ENCODE data around the gene SV2A.

SV2A gene

GRCh38 chr1:149931212-149931790, 13.7 kb upstream of the SV2A start:
- H3K4me3 ChIP-seq (replicated peaks in 1 of 2; ENCODE audit: low read depth in 2 of 2, low read length in 2 of 2) = peak overlapping the region in 1 of 2 donors; percentile 37
- DNase-seq (ENCODE audit: low read depth in 2 of 2) = peak; percentile 32 to 77
- no peak for TF ChIP-seq CTCF (IDR thresholded peaks at IDR 0.05; ENCODE audit: low read depth, low read length)

GRCh38 chr1:149929856-149930255, 12.2 kb upstream of the SV2A start:
- no peak for TF ChIP-seq CTCF (IDR thresholded peaks at IDR 0.05; ENCODE audit: low read depth, low read length)
- DNase-seq (ENCODE audit: low read depth in 2 of 2) = no peak
- no peak overlapping the region for H3K4me3 ChIP-seq (replicated peaks in 1 of 2; ENCODE audit: low read depth in 2 of 2, low read length in 2 of 2)

GRCh38 chr1:149928401-149928724, 10.7 kb upstream of the SV2A start:
- DNase-seq (ENCODE audit: low read depth in 2 of 2) = no peak
- no peak for TF ChIP-seq CTCF (IDR thresholded peaks at IDR 0.05; ENCODE audit: low read depth, low read length)
- H3K4me3 ChIP-seq (replicated peaks in 1 of 2; ENCODE audit: low read depth in 2 of 2, low read length in 2 of 2) = peak overlapping the region; percentile 70 to 76

GRCh38 chr1:149927563-149928400, 10.1 kb upstream of the SV2A start, which contains the start of gene SF3B4:
Gene SF3B4 (minus strand): TSS chr1:149927803. CDS start chr1:149927759, 44 bp downstream.
- DNase-seq (ENCODE audit: low read depth in 2 of 2) = peak; percentile 93 to 94
- peak within 1 kb of the TSS; percentile 70 to 76 for H3K4me3 ChIP-seq (replicated peaks in 1 of 2; ENCODE audit: low read depth in 2 of 2, low read length in 2 of 2)
- TF ChIP-seq CTCF (IDR thresholded peaks at IDR 0.05; ENCODE audit: low read depth, low read length) = no peak

- peak overlapping the region; percentile 70 to 76 for H3K4me3 ChIP-seq (replicated peaks in 1 of 2; ENCODE audit: low read depth in 2 of 2, low read length in 2 of 2)
- DNase-seq (ENCODE audit: low read depth in 2 of 2) = peak in 1 of 2 donors; percentile 38
- TF ChIP-seq CTCF (IDR thresholded peaks at IDR 0.05; ENCODE audit: low read depth, low read length) = no peak
Observed at GRCh38 chr1:149927056-149927562, 9.5 kb upstream of the SV2A start.

GRCh38 chr1:149926296-149926695, 8.7 kb upstream of the SV2A start:
- H3K4me3 ChIP-seq (replicated peaks in 1 of 2; ENCODE audit: low read depth in 2 of 2, low read length in 2 of 2) = peak overlapping the region in 1 of 2 donors; percentile 76
- no peak for TF ChIP-seq CTCF (IDR thresholded peaks at IDR 0.05; ENCODE audit: low read depth, low read length)

More at GRCh38 chr1:149926296-149926695, 8.7 kb upstream of the SV2A start:
- DNase-seq (ENCODE audit: low read depth in 2 of 2) = no peak
